AG09319 (cell line): ENCODE results near the gene PTPN3.
"Not testable (repeated sequence)": the region's sequence is repeated elsewhere in the genome, so short reads cannot be mapped to it uniquely, and the experiment has no call there.

Source experiments
- DNase-seq: peaks from one replicate; pipeline ENCODE4 v3.0.0-alpha.2; 2010; ENCODE audit warnings: low read depth; ENCODE audit errors: extremely low read depth
- CTCF ChIP-seq: IDR thresholded peaks from 2 replicates; pipeline ENCODE4 v1.5.1; 2011; ENCODE audit warnings: low read depth, mild to moderate bottlenecking, inconsistent platforms, low read length, moderate library complexity

PTPN3 gene

GRCh38 chr9:109372246-109372645, 125.9 kb downstream of the PTPN3 start:
- no peak for TF ChIP-seq CTCF
- no peak for DNase-seq

GRCh38 chr9:109371374-109371773, 126.7 kb downstream of the PTPN3 start:
- no peak for TF ChIP-seq CTCF
- no peak for DNase-seq

- no peak for TF ChIP-seq CTCF
- no peak for DNase-seq
Measured at GRCh38 chr9:109369285-109369684, 128.8 kb downstream of the PTPN3 start.

- no peak for DNase-seq
- TF ChIP-seq CTCF, result no peak
Measured at GRCh38 chr9:109360771-109361170, 137.3 kb downstream of the PTPN3 start.

- not testable (repeated sequence) for DNase-seq
Measured at GRCh38 chr9:109358968-109359603, 139.0 kb downstream of the PTPN3 start.

- TF ChIP-seq CTCF, result no peak
- DNase-seq, result no peak
Measured at GRCh38 chr9:109355564-109356297, 142.4 kb downstream of the PTPN3 start.

GRCh38 chr9:109354190-109354589, 143.9 kb downstream of the PTPN3 start:
- no peak for DNase-seq
- no peak for TF ChIP-seq CTCF
